Activated gamma-delta T cell treated with anti-CD3 and anti-CD28 coated beads, Interleukin-2, amount 50 U/mL, for 16 hours (primary cell): ENCODE data around the gene NLRP6.
"Not testable (repeated sequence)": the region's sequence is repeated elsewhere in the genome, so short reads cannot be mapped to it uniquely, and the experiment has no call there.

Experiments used
- DNase-seq: peaks from one replicate; pipeline ENCODE4 v3.0.0-alpha.2; 2020; ENCODE audit warnings: low read depth

NLRP6 gene

DNA sequence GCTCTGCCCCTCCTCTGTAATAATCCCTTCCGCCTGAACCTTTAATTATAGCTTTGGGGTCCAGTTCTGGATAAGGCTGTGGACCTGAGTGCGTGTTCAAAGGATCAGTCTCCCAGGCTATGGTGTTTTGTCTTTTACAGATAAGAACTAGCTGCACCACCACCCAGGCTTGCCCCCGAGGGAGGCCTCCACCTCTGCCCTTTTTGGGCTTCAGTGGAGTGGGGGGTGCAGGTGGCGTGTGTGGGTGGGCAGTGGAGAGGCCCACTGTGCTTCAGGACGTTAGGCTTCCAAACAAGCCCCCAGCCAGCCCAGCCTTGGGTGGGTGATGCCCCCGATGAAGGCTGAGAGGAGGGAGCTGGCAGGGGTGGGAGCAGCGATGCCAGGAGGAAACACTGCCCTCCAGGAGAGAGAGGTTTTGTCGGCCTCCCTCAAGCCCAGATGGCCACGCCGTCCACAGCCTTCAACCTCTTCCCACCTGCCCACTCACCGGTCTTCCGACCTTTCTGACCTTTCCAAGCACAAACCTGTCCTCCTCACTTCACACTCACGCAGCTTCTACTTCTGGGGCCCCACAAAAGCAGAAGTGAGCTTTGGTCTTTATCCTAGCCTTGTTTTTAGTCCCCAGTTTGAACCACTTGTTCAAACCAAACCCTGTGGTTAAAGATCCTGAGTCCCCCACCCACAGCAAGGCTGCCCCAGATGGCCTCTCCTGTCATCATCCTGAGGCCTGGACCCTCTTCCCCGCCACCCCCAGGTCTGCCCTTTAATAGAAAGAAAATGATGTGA lies 21.1 kb upstream of the NLRP6 start:
- DNase-seq, result no peak

DNA sequence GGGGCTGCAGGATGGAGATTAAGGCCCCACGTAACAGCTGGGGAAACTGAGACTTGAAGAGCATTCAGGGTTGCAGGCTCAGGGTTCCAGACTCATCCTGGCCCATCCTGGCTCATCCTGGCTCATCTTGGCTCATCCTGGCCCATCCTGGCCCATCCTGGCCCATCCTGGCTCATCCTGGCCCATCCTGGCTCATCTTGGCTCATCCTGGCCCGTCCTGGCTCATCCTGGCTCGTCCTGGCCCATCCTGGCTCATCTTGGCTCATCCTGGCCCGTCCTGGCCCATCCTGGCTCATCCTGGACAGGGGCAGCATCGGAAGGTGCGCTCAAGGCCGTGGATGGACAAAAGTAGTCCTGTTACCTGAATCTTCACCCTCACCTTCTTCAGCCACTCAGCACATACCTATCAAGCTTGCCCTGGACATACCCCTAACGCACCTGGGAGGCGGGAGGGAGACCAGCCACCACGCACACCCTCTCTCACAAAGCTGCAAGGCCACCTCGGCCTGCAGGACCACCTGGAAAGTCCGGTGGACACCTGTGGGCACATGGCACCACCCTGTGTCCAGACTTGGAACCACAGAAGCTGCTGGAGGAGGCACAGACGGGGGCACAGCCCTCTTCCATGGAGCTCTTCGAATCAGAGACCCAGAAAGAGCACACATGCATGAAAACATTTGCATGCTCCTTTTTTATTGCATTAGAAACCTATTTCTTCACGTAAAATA lies 20.3 kb upstream of the NLRP6 start:
- no peak for DNase-seq

DNA sequence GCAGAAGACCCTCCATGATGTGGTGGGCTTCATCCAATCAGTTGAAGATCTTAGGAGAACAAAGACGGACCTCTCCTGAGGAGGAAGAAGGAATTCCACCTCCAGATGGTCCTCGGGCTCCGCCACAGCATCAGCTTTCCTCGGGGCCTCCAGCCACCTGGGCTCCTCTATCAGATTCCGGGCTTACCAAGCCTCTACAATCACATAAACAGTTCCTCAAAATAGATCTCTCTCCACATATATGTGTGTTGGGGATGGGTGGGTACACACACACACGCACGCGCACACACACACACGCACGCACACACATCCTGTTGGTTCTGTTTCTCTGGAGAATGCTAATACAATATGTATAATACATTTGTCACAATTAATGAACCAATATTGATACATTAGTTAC lies 18.8 kb upstream of the NLRP6 start:
- DNase-seq, result no peak

DNA sequence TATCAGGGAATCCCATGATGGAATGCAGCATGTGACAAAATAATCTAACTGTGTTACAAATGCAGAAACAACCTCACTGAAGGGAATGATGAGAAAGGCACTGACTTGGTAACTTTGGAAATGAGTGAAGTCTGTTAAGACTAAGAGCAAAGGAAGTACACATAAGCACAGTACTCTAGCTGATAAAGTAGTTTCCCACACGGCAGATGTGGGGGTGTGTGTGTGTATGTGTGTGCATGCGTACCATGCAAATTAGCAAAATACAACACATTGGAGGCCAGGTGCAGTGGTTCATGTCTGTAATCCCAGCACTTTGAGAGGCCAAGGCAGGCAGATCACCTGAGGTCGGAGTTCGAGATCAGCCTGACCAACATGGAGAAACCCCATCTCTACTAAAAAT lies 16.6 kb upstream of the NLRP6 start:
- no peak for DNase-seq

DNA sequence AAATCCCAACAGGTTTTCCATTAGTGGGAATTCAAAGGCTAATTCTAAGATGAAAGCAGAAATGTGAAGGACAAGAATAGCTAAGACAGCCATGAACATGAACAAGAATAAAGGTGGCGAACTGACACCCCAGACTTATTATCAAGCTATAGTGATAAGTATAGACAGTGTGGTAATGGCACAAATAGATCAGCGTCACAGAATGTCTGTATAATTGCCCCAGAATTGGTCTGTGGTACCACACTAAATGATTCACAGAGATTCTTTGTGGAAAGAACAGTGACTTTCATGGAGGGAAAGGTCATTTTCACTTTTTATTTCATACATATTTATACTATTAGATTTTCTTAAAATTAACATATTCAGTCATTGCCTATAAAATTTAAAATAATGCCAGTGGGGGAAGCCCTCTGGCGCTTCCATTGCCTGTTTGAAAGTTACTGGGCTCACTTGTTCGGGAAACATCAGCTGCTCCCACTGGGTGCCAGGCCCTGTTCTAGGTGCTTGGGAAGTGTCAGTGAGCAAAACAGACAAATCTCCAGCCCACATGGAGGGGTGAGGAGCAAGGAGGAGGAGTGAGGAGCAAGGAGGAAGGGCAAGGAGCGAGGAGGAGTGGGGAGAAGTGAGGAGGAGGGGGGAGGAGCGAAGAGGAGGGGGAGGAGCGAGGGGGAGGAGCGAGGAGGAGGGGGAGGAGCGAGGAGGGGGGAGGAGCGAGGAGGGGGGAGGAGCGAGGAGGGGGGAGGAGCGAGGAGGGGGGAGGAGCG lies 11.3 kb upstream of the NLRP6 start:
- no peak for DNase-seq

DNA sequence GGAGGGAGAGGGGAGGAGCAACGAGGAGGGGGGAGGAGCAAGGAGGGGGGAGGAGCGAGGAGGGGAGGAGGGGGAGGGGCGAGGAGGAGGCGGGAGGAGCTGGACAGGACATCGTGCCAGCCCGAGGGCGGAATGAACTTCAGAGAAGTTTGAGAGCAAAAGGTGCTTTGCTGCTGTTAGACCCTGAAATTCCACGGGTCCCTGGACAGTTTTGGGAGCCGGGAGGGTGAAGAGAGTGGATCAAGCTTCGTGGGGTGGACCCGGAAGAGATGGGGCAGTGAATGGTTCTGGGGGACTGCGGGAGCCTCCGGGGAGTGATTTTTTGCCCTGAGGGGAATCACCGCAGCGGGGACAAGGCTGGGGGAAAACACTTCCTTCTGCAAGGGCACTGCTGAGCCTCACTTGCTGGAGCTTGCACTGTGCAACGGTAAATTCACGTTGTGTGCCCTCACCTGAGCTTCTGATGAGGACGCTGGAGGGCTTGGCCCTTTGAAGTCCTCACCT lies 10.7 kb upstream of the NLRP6 start:
- DNase-seq, result no peak

DNA sequence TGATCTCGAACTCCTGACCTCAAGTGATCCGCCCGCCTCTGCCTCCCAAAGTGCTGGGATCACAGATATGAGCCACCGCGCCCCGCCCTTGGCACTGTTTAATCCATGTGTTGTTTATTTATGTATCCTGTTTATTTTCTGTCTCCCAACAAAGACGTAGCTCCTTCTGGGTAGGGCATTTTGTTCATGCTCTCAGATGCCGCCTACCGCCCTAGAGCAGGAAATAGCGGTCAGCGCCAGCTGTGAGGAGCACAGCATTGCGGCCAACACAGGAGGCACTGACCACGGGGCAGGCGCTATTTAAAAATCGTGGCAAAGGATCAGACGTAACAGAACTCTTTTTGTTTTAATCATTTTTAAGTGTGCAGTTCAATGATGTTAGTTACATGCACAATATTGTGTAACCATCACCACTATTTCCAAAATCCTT lies 9.5 kb upstream of the NLRP6 start:
- DNase-seq, result not testable (repeated sequence)

DNA sequence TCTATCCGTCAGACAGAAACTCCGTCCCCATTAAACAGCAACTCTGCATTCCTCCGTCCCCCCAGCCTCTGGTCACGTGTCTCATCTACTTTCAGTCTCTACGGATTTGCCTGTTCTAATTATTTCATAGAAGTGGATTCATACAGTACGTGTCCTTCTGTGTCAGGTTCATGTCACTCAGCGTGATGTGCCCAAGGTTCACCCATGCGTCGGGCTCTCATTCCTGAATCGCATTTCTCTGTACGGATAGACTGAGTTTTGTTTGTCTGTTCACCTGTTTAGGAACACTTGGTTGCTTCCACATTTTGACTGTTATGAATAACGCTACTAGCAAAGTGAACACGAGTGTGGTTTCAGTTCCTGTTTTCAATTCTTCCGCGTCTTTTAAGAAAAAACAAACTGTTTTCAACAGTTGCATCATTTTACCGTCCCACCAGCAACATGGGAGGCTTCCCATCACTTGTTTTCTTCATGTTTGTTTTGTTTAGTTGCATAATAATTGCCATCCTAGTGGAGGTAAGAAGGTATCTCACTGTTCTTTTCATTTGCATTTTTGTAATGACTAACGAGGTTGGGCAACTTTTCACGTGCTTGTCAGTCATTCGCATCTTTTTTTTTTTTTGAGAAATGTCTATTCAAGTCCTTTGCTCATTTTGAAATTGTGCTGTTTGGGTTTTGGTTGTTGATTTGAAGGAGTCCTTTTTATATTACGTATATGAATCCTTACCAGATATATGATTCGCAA lies 8.9 kb upstream of the NLRP6 start:
- no peak for DNase-seq

DNA sequence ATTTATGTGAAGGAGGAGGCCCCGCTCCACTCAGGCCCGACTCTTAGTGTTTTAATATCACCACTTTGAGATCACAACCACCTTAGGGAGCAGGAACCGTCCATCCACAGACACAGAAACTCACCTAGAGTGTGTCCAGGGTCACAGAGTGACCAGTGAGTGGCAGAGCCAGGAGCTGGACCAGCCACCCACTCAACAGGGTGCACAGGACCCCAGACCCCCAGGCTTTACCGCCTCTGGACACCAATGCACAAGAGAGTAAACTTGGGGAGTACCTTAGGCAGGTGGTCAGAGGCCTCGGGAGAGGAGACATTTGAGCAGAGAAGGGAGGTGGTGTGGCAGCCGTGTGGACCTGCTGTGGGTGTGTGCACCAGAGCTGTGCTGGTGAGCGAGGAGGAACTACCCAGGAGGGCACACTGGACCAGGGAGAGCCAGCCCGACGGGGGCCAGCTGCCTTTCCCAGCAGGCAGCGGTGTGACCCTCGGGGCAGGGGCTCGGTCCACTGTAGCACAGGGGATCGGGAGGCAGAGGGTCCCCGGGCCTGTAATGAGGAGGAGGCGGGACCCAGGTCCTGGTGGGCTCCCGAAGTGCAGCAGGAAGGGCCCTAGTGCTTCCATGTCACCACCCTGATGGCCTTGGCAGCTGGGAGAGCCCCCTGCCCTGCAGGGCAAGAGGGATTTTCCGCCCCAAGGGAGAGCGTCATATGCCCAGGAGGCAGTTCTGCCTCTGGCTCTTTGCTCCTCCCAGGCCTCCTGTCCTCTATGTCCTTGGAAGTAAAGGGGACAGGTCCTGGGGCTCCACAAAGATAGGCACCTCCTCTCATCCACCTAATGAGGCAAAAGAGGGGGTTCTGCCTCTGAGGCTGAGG lies 7.5 kb upstream of the NLRP6 start:
- DNase-seq, result no peak

DNA sequence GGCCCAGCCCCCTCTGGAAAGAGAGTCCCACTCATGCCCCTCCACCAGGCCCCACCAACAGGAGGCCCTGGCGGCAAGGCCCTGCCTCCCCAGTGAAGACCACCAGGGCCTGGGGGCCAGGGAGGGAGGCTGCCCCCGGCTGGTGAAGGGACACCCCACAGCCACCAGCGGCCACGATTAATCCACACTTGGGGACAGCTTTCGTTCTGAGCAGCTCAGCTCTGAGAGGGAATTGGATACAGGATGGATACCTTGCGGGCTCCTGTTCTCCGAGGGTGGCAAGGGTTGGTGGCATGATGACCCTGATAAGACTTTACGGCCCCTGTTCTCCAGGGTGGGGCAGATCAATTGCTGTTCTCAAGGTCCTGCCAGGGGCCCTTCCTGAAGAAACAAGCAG lies 6.9 kb upstream of the NLRP6 start:
- DNase-seq, result no peak

DNA sequence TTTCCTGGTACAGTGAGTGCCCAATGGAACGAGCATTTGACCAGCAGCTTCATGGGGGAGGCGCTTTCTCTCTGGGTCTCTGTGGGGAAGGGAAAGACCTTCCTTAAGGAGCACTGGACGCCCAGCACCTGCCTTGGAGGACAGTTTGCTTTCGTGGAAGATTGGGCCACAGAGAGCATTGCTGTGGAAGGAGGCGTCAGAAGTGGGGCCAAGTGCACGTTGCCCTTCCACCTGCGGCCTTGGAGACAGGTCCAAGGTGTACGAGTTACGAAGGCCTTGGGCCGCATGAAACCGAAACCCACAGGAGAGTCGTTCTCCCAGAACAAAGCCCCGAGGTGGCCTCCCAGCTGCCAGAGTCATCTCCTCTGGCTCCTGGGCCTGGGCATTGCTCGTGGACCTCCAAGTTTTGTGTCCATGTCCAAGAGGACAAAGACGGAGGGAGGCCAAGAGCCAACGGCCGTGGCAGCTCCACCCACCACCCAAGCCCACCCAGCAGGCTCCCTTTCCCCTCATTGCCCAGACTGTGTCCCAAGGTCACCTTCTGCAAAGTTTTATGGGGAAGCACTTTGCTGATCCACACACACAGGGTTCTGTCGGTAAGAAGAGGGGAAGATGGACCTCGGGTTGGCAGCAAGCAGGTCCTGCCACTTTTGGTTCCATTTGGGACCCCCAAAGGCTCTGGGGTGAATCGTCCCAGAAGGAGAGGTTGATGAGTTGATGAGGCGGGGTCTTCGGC lies 5.8 kb upstream of the NLRP6 start:
- no peak for DNase-seq

DNA sequence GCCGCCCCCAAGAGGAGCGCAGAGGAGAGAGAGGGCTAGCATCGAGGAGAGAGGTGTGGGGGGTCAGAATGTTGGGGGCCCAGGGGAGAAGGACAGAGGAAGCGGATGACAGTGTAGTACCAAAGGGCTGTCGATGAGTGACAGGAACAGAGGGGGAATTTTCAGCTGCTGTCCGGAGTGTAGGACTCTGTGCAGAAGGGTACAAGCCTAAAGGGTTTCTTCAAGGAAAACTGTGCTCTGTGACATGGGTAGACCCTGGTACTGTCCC lies 5.3 kb upstream of the NLRP6 start:
- DNase-seq, result no peak

DNA sequence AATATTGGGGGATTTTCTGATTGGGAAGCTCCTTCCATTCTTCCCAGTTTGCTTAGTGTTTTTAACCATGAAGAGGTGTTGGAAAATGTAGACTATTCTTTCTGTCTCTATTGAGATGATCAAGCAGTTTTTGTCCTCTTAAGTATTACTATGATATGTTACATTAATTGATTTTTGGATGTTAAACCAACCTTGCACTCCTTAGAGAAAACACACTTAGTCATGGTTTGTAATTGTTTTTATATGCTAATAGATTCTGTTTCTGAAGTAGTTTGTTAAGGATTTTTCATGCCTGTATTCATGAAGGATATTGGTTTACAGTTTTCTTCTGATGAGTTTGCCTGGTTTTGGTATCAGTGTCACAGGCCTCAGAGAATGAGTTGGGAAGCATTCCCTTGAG lies 2.0 kb upstream of the NLRP6 start:
- DNase-seq, result no peak

DNA sequence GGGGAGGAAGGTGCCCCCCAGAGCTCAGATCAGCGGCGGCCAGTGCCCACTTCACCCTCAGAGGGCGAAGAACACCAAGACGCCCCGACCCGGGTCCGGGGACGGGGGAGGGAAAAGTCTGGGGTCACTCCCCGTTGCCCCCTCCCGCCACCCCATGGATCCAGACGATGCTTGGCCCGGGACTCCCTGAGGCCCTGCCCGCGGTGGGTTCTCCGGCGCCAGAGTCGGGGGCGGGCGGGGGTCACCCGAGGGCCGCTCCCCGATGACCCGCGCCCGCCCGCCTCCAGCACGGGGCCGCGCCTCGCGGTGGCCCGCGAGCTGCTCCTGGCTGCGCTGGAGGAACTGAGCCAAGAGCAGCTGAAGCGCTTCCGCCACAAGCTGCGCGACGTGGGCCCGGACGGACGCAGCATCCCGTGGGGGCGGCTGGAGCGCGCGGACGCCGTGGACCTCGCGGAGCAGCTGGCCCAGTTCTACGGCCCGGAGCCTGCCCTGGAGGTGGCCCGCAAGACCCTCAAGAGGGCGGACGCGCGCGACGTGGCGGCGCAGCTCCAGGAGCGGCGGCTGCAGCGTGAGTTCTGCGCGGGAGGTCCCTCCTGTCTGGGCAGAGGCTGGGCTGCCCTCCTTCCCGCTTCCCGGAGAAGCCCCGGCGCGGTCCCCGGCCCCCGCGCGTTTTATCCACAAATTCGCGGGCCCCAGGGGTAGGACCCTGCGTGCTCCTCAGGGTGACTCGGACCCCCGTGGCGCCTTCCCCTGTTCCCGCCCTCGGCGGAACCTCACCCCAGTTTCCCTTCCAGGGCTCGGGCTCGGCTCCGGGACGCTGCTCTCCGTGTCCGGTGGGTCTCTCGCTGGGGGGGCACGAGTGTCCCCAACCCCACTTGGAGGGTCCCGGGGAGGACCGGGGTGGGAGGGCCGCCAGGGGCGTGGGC lies 1.1 kb downstream of the NLRP6 start:
- no peak for DNase-seq

DNA sequence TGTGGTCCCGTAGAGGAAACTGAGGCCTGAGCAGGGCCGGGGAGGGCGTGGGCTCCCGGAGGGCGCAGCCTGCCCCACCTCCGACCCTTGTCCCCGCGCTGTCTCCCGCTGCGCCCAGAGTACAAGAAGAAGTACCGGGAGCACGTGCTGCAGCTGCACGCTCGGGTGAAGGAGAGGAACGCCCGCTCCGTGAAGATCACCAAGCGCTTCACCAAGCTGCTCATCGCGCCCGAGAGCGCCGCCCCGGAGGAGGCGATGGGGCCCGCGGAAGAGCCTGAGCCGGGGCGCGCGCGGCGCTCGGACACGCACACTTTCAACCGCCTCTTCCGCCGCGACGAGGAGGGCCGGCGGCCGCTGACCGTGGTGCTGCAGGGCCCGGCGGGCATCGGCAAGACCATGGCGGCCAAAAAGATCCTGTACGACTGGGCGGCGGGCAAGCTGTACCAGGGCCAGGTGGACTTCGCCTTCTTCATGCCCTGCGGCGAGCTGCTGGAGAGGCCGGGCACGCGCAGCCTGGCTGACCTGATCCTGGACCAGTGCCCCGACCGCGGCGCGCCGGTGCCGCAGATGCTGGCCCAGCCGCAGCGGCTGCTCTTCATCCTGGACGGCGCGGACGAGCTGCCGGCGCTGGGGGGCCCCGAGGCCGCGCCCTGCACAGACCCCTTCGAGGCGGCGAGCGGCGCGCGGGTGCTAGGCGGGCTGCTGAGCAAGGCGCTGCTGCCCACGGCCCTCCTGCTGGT lies 1.9 kb downstream of the NLRP6 start:
- DNase-seq, result no peak

DNA sequence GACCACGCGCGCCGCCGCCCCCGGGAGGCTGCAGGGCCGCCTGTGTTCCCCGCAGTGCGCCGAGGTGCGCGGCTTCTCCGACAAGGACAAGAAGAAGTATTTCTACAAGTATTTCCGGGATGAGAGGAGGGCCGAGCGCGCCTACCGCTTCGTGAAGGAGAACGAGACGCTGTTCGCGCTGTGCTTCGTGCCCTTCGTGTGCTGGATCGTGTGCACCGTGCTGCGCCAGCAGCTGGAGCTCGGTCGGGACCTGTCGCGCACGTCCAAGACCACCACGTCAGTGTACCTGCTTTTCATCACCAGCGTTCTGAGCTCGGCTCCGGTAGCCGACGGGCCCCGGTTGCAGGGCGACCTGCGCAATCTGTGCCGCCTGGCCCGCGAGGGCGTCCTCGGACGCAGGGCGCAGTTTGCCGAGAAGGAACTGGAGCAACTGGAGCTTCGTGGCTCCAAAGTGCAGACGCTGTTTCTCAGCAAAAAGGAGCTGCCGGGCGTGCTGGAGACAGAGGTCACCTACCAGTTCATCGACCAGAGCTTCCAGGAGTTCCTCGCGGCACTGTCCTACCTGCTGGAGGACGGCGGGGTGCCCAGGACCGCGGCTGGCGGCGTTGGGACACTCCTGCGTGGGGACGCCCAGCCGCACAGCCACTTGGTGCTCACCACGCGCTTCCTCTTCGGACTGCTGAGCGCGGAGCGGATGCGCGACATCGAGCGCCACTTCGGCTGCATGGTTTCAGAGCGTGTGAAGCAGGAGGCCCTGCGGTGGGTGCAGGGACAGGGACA lies 2.7 kb downstream of the NLRP6 start:
- DNase-seq, result no peak

DNA sequence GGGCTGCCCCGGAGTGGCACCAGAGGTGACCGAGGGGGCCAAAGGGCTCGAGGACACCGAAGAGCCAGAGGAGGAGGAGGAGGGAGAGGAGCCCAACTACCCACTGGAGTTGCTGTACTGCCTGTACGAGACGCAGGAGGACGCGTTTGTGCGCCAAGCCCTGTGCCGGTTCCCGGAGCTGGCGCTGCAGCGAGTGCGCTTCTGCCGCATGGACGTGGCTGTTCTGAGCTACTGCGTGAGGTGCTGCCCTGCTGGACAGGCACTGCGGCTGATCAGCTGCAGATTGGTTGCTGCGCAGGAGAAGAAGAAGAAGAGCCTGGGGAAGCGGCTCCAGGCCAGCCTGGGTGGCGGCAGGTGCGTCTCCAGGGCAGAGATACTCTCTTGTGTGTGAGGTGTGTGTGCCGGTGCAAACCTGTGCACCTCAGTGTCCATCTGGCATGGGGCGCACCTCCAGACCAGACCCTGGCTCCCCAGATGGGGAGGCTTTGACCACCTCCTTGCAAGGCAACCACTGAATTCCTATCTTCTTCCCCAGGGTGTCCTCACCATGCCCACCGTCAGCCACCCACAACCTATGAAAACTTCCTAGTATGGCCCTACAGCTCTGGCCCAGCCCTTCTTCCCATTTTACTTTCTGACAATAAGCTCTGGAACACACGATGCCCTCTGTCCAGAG lies 3.4 kb downstream of the NLRP6 start:
- DNase-seq, result no peak
